B cell (primary cell): Measurements from ENCODE around the gene FCGBP. TPM values are rescaled to one million over a fixed set of nuclear protein-coding genes. Genes with fewer than 3 reads are reported as not detected.

Experiments
- ATAC-seq: fragments of 200-7000 bp; cut with Tn5 transposase; one replicate; pipeline ENCODE4 v1.10.0; 2021; ENCODE audit warnings: low read depth, mild to moderate bottlenecking, moderate number of reproducible peaks, moderate library complexity
- CTCF ChIA-PET: fragments of 350-600 bp; sonication (Branson Sonifier 250); formaldehyde crosslinking; loops from one replicate; lab custom pipeline; 2021; ENCODE audit warnings: antibody characterized with exemption, inconsistent platforms; lab: Charles Lee
- POLR2A ChIA-PET: fragments of 350-600 bp; sonication (Branson Sonifier 250); formaldehyde crosslinking; loops from one replicate; lab custom pipeline; 2021; ENCODE audit warnings: antibody characterized with exemption; lab: Charles Lee
- DNase-seq: peaks from one replicate; pipeline ENCODE4 v3.0.0; 2013
- H2AFZ ChIP-seq: 2 replicates; pipeline ENCODE4 v1.6.1; 2012; ENCODE audit warnings: mild to moderate bottlenecking, low read depth, low read length; ENCODE audit not compliant: insufficient read depth, poor library complexity, severe bottlenecking
- H3K27ac ChIP-seq, 2 donors: 1 replicate in 1 of 2; 2 replicates in 1 of 2; pipeline ENCODE4 v1.5.1; 2012 to 2013; ENCODE audit warnings: low read length in 2 of 2, mild to moderate bottlenecking in 2 of 2, moderate library complexity in 1 of 2
- H3K27me3 ChIP-seq, 4 experiments: fragments of 200-600 bp in 1 of 4; sonication (generic) in 1 of 4; replicated peaks in 1 of 4; 1 replicate in 2 of 4; 2 replicates in 2 of 4; pipeline versions ENCODE4 v1.6.1 to v1.7.0; 2013 to 2016; ENCODE audit warnings: low read length in 3 of 4, mild to moderate bottlenecking in 2 of 4, mixed read lengths in 1 of 4, moderate library complexity in 1 of 4; ENCODE audit not compliant: insufficient read depth in 4 of 4, control insufficient read depth in 3 of 4; ENCODE audit errors: control extremely low read depth in 1 of 4
- H3K36me3 ChIP-seq, 2 experiments: replicated peaks in 1 of 2; 1 replicate in 1 of 2; 2 replicates in 1 of 2; pipeline versions ENCODE4 v1.6.1 to v1.7.1; 2013; ENCODE audit warnings: low read length in 1 of 2; ENCODE audit not compliant: insufficient read depth in 2 of 2, control insufficient read depth in 1 of 2; ENCODE audit errors: control extremely low read depth in 1 of 2, extremely low read depth in 1 of 2
- H3K4me1 ChIP-seq, 2 donors: fragments of 200-600 bp in 1 of 2; sonication (generic) in 1 of 2; 1 replicate in 1 of 2; 2 replicates in 1 of 2; pipeline versions ENCODE4 v1.5.1 to v1.6.1; 2013 to 2017; ENCODE audit warnings: low read length in 2 of 2; ENCODE audit not compliant: control insufficient read depth in 2 of 2, insufficient read depth in 2 of 2
- H3K4me2 ChIP-seq: replicated peaks from 2 replicates; pipeline ENCODE3; 2012; ENCODE audit warnings: mild to moderate bottlenecking, low read depth, low read length; ENCODE audit not compliant: poor library complexity, severe bottlenecking
- H3K4me3 ChIP-seq, 5 experiments: fragments of 200-600 bp in 1 of 5; sonication (generic) in 1 of 5; 1 replicate in 3 of 5; 2 replicates in 2 of 5; pipeline versions ENCODE4 v1.5.1 to v1.7.0; 2011 to 2016; ENCODE audit warnings: low read length in 4 of 5, mild to moderate bottlenecking in 4 of 5, low read depth in 2 of 5, control low read depth in 1 of 5, moderate library complexity in 1 of 5; ENCODE audit not compliant: insufficient read depth in 1 of 5; ENCODE audit errors: control extremely low read depth in 1 of 5, extremely low read depth in 1 of 5
- H3K79me2 ChIP-seq: fragments of 200-600 bp; sonication (generic); one replicate; pipeline ENCODE4 v1.6.0; 2016; ENCODE audit warnings: low read length; ENCODE audit not compliant: control insufficient read depth, insufficient read depth
- H3K9ac ChIP-seq: fragments of 200-600 bp; sonication (generic); 2 replicates; pipeline ENCODE4 v1.6.1; 2017; ENCODE audit warnings: mild to moderate bottlenecking, low read length, moderate library complexity
- H3K9me3 ChIP-seq, 3 donors: one replicate each; pipeline versions ENCODE4 v1.6.1 to v1.7.1; 2013; ENCODE audit warnings: low read length in 2 of 3; ENCODE audit not compliant: control insufficient read depth in 2 of 3, insufficient read depth in 1 of 3; ENCODE audit errors: control extremely low read depth in 1 of 3
- H4K20me1 ChIP-seq: 2 replicates; pipeline ENCODE4 v1.6.0; 2012; ENCODE audit warnings: mild to moderate bottlenecking, low read length; ENCODE audit not compliant: insufficient read depth, control insufficient read depth, poor library complexity, severe bottlenecking
- H3K27ac Mint-ChIP-seq: one replicate; pipeline ENCODE4 v1.8.0; 2021; ENCODE audit warnings: mixed read lengths
- H3K27me3 Mint-ChIP-seq: one replicate; pipeline ENCODE4 v1.8.0; 2021; ENCODE audit warnings: mixed read lengths
- H3K4me1 Mint-ChIP-seq: one replicate; pipeline ENCODE4 v1.8.0; 2021; ENCODE audit warnings: mixed read lengths
- H3K4me3 Mint-ChIP-seq: one replicate; pipeline ENCODE4 v1.8.0; 2021; ENCODE audit warnings: mixed read lengths
- H3K9me3 Mint-ChIP-seq: one replicate; pipeline ENCODE4 v1.8.0; 2022; ENCODE audit warnings: mixed read lengths; ENCODE audit not compliant: insufficient read depth
- CTCF ChIP-seq: fragments of 200-600 bp; IDR thresholded peaks from one replicate; pipeline ENCODE4 v1.8.0; 2022; ENCODE audit warnings: antibody characterized with exemption, mild to moderate bottlenecking
- EZH2 ChIP-seq: IDR thresholded peaks from 2 replicates; pipeline ENCODE4 v1.6.1; 2012; ENCODE audit warnings: borderline replicate concordance, low read depth, mild to moderate bottlenecking, moderate library complexity, low read length; ENCODE audit not compliant: insufficient read depth, poor library complexity, severe bottlenecking
- WGBS: methylation state at CpG from one replicate; pipeline ENCODE4 v1.1.5; 2013; ENCODE audit warnings: missing lambda C conversion rate; ENCODE audit not compliant: insufficient coverage; 5-methylcytosine and 5-hydroxymethylcytosine counted together
- intact Hi-C: fragments of 100-400 bp; cut with micrococcal nuclease; formaldehyde crosslinking; loops from one replicate; pipeline ENCODE4 v1.10.0; 2022
- polyA plus RNA-seq: library from polyadenylated mRNA; depleted of rRNA; stranded (reverse); fragments of >200 nt; gene quantifications from 2 replicates; pipeline ENCODE4 v1.2.3, GENCODE V29; 2012
- total RNA-seq, 2 donors: library from RNA; stranded (reverse); fragments of 120-200 nt in 1 of 2; gene quantifications; 1 replicate in 1 of 2; 2 replicates in 1 of 2; pipeline versions ENCODE4 v1.2.3 to v1.2.4, GENCODE V29; 2013 to 2022

FCGBP gene
- total and polyA plus RNA-seq, 2 donors (not counting 1 experiment from before 2014, with no cell fraction given): 5.7 to 22.9 TPM

- Mint-ChIP-seq H3K27ac (no peak overlapping the region), H3K4me1 (peaks cover 12% of the 10 kb centered on the region), H3K27me3 (peaks cover 6% of the 10 kb centered on the region), H3K9me3 (no peaks in the 10 kb centered on the region), H3K4me3 (no peak overlapping the region)
- ChIA-PET POLR2A (no interaction called here), CTCF (interaction anchor here (0.6 to 1.5 kb wide), 4 partner anchors 22 to 1891 kb away, joined by 3 to 6 read pairs (median 4); no protein-coding TSS in a partner anchor)
- peaks cover 0 to 3% (median 0%) of the 10 kb centered on the region in 3 donors for H3K9me3 ChIP-seq
- no peak for TF ChIP-seq CTCF
- TF ChIP-seq EZH2: no peak
- H3K9ac ChIP-seq: no peak overlapping the region
- H3K4me2 ChIP-seq: no peak overlapping the region
- H3K27ac ChIP-seq: no peak overlapping the region
- DNase-seq: no peak
- H3K36me3 ChIP-seq: no peaks in the 10 kb centered on the region
- intact Hi-C loops: no loop called here
- H3K4me1 ChIP-seq: peaks cover 4 to 5% of the 10 kb centered on the region in 2 donors
- H2AFZ ChIP-seq: no peak overlapping the region
- WGBS: 100% methylated on average over 1 of the region's 3 CpGs
- no peaks in the 10 kb centered on the region for H3K27me3 ChIP-seq
- ATAC-seq: no peak
- peaks cover 7% of the 10 kb centered on the region for H3K79me2 ChIP-seq
- no peak overlapping the region for H3K4me3 ChIP-seq
- H4K20me1 ChIP-seq: no peaks in the 10 kb centered on the region
These were observed 4.7 kb downstream of the FCGBP start for GRCh38 chr19:39929750-39930149.

- H3K4me2 ChIP-seq: no peak overlapping the region
- intact Hi-C loops: no loop called here
- no peak overlapping the region for H2AFZ ChIP-seq
- H3K79me2 ChIP-seq: peaks cover 7% of the 10 kb centered on the region
- no peaks in the 10 kb centered on the region for H3K27me3 ChIP-seq
- no peak for TF ChIP-seq EZH2
- no peak for TF ChIP-seq CTCF
- Mint-ChIP-seq H3K4me3 (no peak overlapping the region), H3K27me3 (peaks cover 6% of the 10 kb centered on the region), H3K27ac (no peak overlapping the region), H3K4me1 (peaks cover 1% of the 10 kb centered on the region), H3K9me3 (no peaks in the 10 kb centered on the region)
- no peak overlapping the region for H3K4me3 ChIP-seq
- CTCF ChIA-PET: interaction anchor here (1.3 to 1.5 kb wide), 2 partner anchors 21 to 42 kb away, joined by 5 to 6 read pairs; no protein-coding TSS in a partner anchor
- DNase-seq (no peak), ATAC-seq (no peak)
- H3K36me3 ChIP-seq: no peaks in the 10 kb centered on the region
- H3K27ac ChIP-seq: no peak overlapping the region
- WGBS: 100% methylated on average over 1 of the region's 3 CpGs
- POLR2A ChIA-PET: interaction anchor here (0.6 kb wide), 1 partner anchor 136 kb away, joined by 3 read pairs; no protein-coding TSS in a partner anchor
- no peaks in the 10 kb centered on the region for H4K20me1 ChIP-seq
- no peak overlapping the region for H3K9ac ChIP-seq
- peaks cover 0 to 2% (median 0%) of the 10 kb centered on the region in 3 donors for H3K9me3 ChIP-seq
- no peaks in the 10 kb centered on the region for H3K4me1 ChIP-seq
These were observed 6.1 kb downstream of the FCGBP start for GRCh38 chr19:39928357-39928725.
